ENCODE measurements around the gene NECAB3. TPM values are rescaled to one million over a fixed set of nuclear protein-coding genes. Genes with fewer than 3 reads are reported as not detected.
A peak's percentile ranks its signal among the peaks of the same experiment; 100 is the strongest.

The NECAB3 gene
- total and polyA plus RNA-seq, 2 donors (not counting 3 experiments of a cell fraction or from before 2014, with no cell fraction given), result 18.1 to 22.4 TPM

DNA sequence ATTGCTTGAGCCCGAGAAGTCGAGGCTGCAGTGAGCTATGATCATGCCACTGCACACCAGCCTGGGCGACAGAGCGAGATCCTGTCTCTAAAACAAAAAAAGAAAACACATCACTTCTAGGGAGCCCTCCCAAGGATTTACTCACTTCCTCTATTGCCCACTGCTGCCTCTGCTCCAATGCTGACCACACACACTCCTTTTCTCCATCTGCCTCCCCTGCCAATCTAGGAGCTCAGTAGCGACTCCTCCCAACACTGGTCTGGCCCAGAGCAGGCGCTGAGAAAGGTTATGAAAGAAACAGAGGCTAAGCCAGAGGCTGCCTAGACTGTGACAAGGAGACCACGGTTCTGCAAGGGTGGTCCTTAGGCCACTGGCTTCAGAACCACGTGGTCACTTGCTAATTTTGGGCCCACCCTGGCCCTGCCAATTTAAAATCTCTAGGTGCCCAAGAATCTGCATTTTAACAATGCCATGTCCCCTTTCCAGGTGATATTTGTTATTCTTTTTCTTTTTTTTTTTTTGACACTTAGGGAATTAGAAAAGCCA is 13.2 kb upstream of the NECAB3 start:
- intact Hi-C loops (cut with micrococcal nuclease), result loop anchor here (2.0 to 5.0 kb wide), 2 partner anchors 21 to 45 kb away; partner anchors contain the start of genes ACTL10 and ZNF341
- TF ChIP-seq POLR2A (IDR thresholded peaks at IDR 0.05; ENCODE audit: low read depth, low read length), result no peak
- TF ChIP-seq, protein P1, sequence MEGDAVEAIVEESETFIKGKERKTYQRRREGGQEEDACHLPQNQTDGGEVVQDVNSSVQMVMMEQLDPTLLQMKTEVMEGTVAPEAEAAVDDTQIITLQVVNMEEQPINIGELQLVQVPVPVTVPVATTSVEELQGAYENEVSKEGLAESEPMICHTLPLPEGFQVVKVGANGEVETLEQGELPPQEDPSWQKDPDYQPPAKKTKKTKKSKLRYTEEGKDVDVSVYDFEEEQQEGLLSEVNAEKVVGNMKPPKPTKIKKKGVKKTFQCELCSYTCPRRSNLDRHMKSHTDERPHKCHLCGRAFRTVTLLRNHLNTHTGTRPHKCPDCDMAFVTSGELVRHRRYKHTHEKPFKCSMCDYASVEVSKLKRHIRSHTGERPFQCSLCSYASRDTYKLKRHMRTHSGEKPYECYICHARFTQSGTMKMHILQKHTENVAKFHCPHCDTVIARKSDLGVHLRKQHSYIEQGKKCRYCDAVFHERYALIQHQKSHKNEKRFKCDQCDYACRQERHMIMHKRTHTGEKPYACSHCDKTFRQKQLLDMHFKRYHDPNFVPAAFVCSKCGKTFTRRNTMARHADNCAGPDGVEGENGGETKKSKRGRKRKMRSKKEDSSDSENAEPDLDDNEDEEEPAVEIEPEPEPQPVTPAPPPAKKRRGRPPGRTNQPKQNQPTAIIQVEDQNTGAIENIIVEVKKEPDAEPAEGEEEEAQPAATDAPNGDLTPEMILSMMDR (IDR thresholded peaks at IDR 0.05; ENCODE audit: extremely low read depth in 1 of 2, insufficient read depth in 1 of 2, low read depth in 1 of 2, low read length in 2 of 2), result no peak
- TF ChIP-seq, protein P2, sequence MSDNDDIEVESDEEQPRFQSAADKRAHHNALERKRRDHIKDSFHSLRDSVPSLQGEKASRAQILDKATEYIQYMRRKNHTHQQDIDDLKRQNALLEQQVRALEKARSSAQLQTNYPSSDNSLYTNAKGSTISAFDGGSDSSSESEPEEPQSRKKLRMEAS (IDR thresholded peaks at IDR 0.05; ENCODE audit: insufficient read depth, insufficient read length), result no peak
- TF ChIP-seq POLR2AphosphoS5 (IDR thresholded peaks at IDR 0.05; ENCODE audit: insufficient read depth, low read depth, low read length), result no peak
- TF ChIP-seq MYC (IDR thresholded peaks at IDR 0.05; ENCODE audit: low read depth, low read length), result no peak
- no peak for TF ChIP-seq EZH2 (IDR thresholded peaks at IDR 0.05; ENCODE audit: borderline replicate concordance, low read depth, low read length, severe bottlenecking)
- no peak for TF ChIP-seq FOS (IDR thresholded peaks at IDR 0.05; ENCODE audit: borderline replicate concordance, insufficient read depth, low read length)
- TF ChIP-seq JUN (IDR thresholded peaks at IDR 0.05; ENCODE audit: borderline replicate concordance, insufficient read depth, insufficient read length, low read depth), result no peak
- TF ChIP-seq GATA2 (IDR thresholded peaks at IDR 0.05; ENCODE audit: insufficient read depth, insufficient read length, low read depth, low read length), result no peak
- H3K9ac ChIP-seq (replicated peaks; ENCODE audit: extremely low read depth, insufficient read depth, low read length), result no peak overlapping the region
- peaks cover 17% of the 10 kb centered on the region for H3K79me2 ChIP-seq (ENCODE audit: control insufficient read depth, insufficient read depth, low read length)
- no peak overlapping the region for H3K4me2 ChIP-seq (ENCODE audit: insufficient read depth, low read length)
- H2AFZ ChIP-seq (ENCODE audit: low read depth, low read length), result peak overlapping the region; percentile 46
- H3K9me1 ChIP-seq (replicated peaks; ENCODE audit: control insufficient read depth, extremely low read depth, insufficient read depth, low read length), result no peaks in the 10 kb centered on the region
- H4K20me1 ChIP-seq (replicated peaks; ENCODE audit: control insufficient read depth, extremely low read depth, insufficient read depth, low read length), result no peaks in the 10 kb centered on the region
- ChIA-PET POLR2A (no interaction called here), CTCF (interaction anchor here (0.6 to 1.9 kb wide), 4 partner anchors 19 to 104 kb away, joined by 3 to 7 read pairs (median 4); partner anchors contain the start of gene PXMP4)
- DNase-seq (ENCODE audit: low read depth, low spot score) (peak; percentile 14), FAIRE-seq (peak; percentile 78)
- H3K4me1 ChIP-seq (ENCODE audit: control insufficient read depth, extremely low read depth, insufficient read depth, low read length), result peaks cover 36% of the 10 kb centered on the region
- BruUV-seq (replicated peaks), result no TSS peak
- no peaks in the 10 kb centered on the region for H3K36me3 ChIP-seq (ENCODE audit: control insufficient read depth in 2 of 2, extremely low read depth in 1 of 2, insufficient read depth in 2 of 2, low read length in 2 of 2)
- dilution Hi-C loops (cut with MboI; ENCODE audit: extremely low pct_ligation_motif_present, low sequenced_read_pairs), result no loop called here
- H3K27me3 ChIP-seq (ENCODE audit: control insufficient read depth in 2 of 2, insufficient read depth in 2 of 2, low read length in 2 of 2), result no peaks in the 10 kb centered on the region
- H3K4me3 ChIP-seq (replicated peaks in 1 of 3; ENCODE audit: insufficient read depth in 1 of 3, low read depth in 1 of 3, low read length in 3 of 3), result no peak overlapping the region
- no peaks in the 10 kb centered on the region for H3K9me3 ChIP-seq (replicated peaks; ENCODE audit: control insufficient read depth, insufficient read depth, low read length)
- no peak overlapping the region for H3K27ac ChIP-seq (ENCODE audit: insufficient read depth, low read depth, low read length)

Measured in endothelial cell of umbilical vein (primary cell).